Small intestine (tissue), 7 donors: ENCODE data around the gene ACTN2. TPM values are rescaled to one million over a fixed set of nuclear protein-coding genes. Genes with fewer than 3 reads are reported as not detected.

Experiments used
- DNase-seq, 2 donors: peaks; one replicate each; pipeline versions ENCODE4 v3.0.0 to v3.0.0-alpha.2; 2013
- FAIRE-seq: peaks from 2 replicates; lab custom pipeline; 2012; peaks lifted over from hg19 to GRCh38; lab: Jason Lieb, UNC
- H3K27ac ChIP-seq, 3 donors: one replicate each; pipeline ENCODE4 v1.5.1; 2013; ENCODE audit warnings: low read length in 2 of 3, mild to moderate bottlenecking in 2 of 3, control low read depth in 1 of 3, inconsistent platforms in 1 of 3, low read depth in 1 of 3, moderate library complexity in 1 of 3
- H3K27me3 ChIP-seq, 3 donors: one replicate each; pipeline ENCODE4 v1.6.1; 2013; ENCODE audit warnings: low read length in 3 of 3, inconsistent platforms in 1 of 3; ENCODE audit not compliant: control insufficient read depth in 3 of 3, insufficient read depth in 3 of 3
- H3K36me3 ChIP-seq, 3 donors: one replicate each; pipeline ENCODE4 v1.6.1; 2013; ENCODE audit warnings: low read length in 3 of 3, inconsistent platforms in 1 of 3, low read depth in 1 of 3, mild to moderate bottlenecking in 1 of 3, moderate library complexity in 1 of 3; ENCODE audit not compliant: control insufficient read depth in 3 of 3, insufficient read depth in 2 of 3
- H3K4me1 ChIP-seq, 3 donors: one replicate each; pipeline ENCODE4 v1.6.1; 2013; ENCODE audit warnings: low read length in 2 of 3, inconsistent platforms in 1 of 3, low read depth in 1 of 3, mild to moderate bottlenecking in 1 of 3, moderate library complexity in 1 of 3; ENCODE audit not compliant: control insufficient read depth in 3 of 3, insufficient read depth in 2 of 3
- H3K4me3 ChIP-seq, 3 donors: one replicate each; pipeline ENCODE4 v1.5.1; 2013; ENCODE audit warnings: low read length in 3 of 3, control low read depth in 1 of 3, inconsistent platforms in 1 of 3, low read depth in 1 of 3, mild to moderate bottlenecking in 1 of 3, moderate library complexity in 1 of 3
- H3K9me3 ChIP-seq, 2 donors: one replicate each; pipeline ENCODE4 v1.6.1; 2013; ENCODE audit warnings: low read depth in 1 of 2, low read length in 1 of 2; ENCODE audit not compliant: control insufficient read depth in 2 of 2, insufficient read depth in 1 of 2
- WGBS, 3 donors: extraction: QIAGEN DNeasy Blood & Tissue Kit; methylation state at CpG; one replicate each; pipeline ENCODE4 v1.1.7; 2013; 5-methylcytosine and 5-hydroxymethylcytosine counted together
- polyA plus RNA-seq, 4 donors: library from polyadenylated mRNA; stranded (reverse) in 3 of 4; unstranded in 1 of 4; fragments of 200-250 nt in 3 of 4; fragments of 120-200 nt in 1 of 4; gene quantifications; one replicate each; pipeline versions ENCODE4 v1.2.1 to v1.2.3, GENCODE V29; 2013
- donor health status: healthy with polysubstance abuse.
- donor health status: control.
- donor health status: control.
- donor health status: Bipolar disorder and iron deficiency.
- donor health status: healthy.

Gene ACTN2
- polyA plus RNA-seq, 4 donors: 0.19 to 12.2 (median 2.9) TPM

GRCh38 chr1:236700903-236701302 is 14.6 kb downstream of the ACTN2 start:
- no peaks in the 10 kb centered on the region for H3K36me3 ChIP-seq
- no peaks in the 10 kb centered on the region for H3K9me3 ChIP-seq
- peaks cover 0 to 4% (median 0%) of the 10 kb centered on the region in 3 donors for H3K27me3 ChIP-seq
- 60 to 80% (median 68%) methylated on average over 2 of the region's 2 CpGs for WGBS, 3 donors
- no peaks in the 10 kb centered on the region for H3K4me1 ChIP-seq
- DNase-seq (no peak), FAIRE-seq (no peak)
- H3K4me3 ChIP-seq: no peak overlapping the region
- H3K27ac ChIP-seq: no peak overlapping the region

DNA sequence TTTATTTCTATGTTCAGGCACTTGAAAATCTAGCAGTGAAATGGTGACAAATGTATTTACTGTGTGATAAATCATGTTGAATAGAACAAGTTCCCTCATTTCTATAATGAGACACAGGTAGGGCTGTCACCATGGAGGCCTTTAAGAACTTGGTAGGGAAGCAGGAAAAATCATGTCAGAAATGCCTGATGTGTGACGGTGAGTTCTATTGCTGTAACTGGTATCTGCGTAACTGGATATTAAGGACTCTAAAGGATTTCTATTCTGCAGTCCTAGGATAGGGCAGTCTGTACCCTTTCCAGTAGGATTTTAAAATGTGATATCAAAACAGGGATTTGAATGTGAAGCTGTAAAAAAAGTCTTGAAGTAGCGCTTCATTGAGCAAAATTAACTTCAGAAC is 15.5 kb downstream of the ACTN2 start:
- Histone ChIP-seq H3K9me3 (no peaks in the 10 kb centered on the region), H3K4me1 (no peaks in the 10 kb centered on the region), H3K36me3 (no peaks in the 10 kb centered on the region), H3K4me3 (no peak overlapping the region), H3K27me3 (peaks cover 0 to 4% (median 0%) of the 10 kb centered on the region in 3 donors), H3K27ac (no peak overlapping the region)
- WGBS, 3 donors: 84 to 91% (median 86%) methylated on average over 3 of the region's 3 CpGs
- FAIRE-seq: no peak
- DNase-seq: no peak

DNA sequence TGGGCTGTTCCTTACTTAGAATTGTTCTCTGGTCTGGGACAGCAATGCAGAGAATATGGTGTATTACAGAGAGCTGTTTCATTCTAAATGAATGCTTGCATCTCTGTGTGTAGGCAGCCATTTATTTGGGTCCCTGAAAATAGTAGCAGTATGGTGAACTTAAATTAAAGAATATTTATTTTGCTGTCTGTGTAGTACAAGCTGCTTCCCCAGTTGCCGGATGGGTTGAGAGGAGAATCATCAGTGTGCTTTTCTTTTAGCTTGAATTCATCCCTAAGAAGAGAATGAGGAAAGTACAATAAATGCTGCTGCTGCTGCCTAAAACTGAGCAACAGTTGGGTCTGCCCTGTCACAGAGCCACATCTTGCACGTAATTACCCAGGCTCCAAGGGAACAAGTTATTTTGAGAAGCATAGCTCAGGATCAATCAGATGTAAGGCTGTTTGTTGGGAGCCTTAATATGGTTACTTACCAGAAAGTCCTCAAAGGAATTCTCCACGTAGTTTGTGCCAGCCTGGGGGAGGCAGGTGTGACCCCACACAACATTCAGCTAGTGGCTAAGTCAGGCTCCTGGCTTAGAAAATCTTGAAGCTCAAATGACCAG is 16.6 kb downstream of the ACTN2 start:
- no peaks in the 10 kb centered on the region for H3K4me1 ChIP-seq
- no peak for FAIRE-seq
- no peak for DNase-seq
- 79 to 92% (median 83%) methylated on average over 3 of the region's 3 CpGs for WGBS, 3 donors
- H3K9me3 ChIP-seq: no peaks in the 10 kb centered on the region
- no peaks in the 10 kb centered on the region for H3K36me3 ChIP-seq
- H3K27me3 ChIP-seq: peaks cover 0 to 4% (median 0%) of the 10 kb centered on the region in 3 donors
- H3K27ac ChIP-seq: no peak overlapping the region
- H3K4me3 ChIP-seq: no peak overlapping the region

DNA sequence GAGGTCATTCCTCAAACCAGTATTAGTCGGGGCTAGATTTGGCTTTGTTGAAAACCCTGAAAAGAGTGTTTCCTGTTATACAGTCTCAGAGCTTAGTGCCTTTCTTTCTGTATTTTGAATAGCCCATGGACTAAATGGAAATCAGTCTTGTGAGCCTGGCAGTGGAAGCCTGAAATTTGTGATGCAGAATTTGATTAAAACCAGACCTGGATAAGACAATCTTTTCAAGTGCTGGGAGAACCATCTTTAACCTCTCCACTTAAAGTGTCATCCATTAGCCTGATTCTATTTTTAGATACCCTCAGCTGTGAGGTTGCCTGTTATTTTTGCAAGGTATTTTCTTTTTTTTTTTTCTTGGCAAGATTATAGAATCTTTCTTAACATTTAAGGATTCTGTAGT is 19.5 kb downstream of the ACTN2 start:
- FAIRE-seq: no peak
- Histone ChIP-seq H3K27ac (no peak overlapping the region), H3K9me3 (no peaks in the 10 kb centered on the region), H3K27me3 (no peaks in the 10 kb centered on the region), H3K4me1 (no peaks in the 10 kb centered on the region), H3K36me3 (no peaks in the 10 kb centered on the region), H3K4me3 (no peak overlapping the region)
- DNase-seq: no peak
- 51 to 94% (median 75%) methylated on average over 1 of the region's 1 CpG for WGBS, 3 donors

- no peak for DNase-seq
- H3K27ac ChIP-seq: no peak overlapping the region
- WGBS, 3 donors: 75 to 87% (median 87%) methylated on average over 1 of the region's 1 CpG
Measured at GRCh38 chr1:236706183-236706582, 19.9 kb downstream of the ACTN2 start.

GRCh38 chr1:236710328-236710892 is 24.1 kb downstream of the ACTN2 start:
- Histone ChIP-seq H3K27me3 (peaks cover 0 to 3% (median 0%) of the 10 kb centered on the region in 3 donors), H3K9me3 (no peaks in the 10 kb centered on the region), H3K36me3 (no peaks in the 10 kb centered on the region), H3K27ac (no peak overlapping the region), H3K4me1 (no peaks in the 10 kb centered on the region), H3K4me3 (no peak overlapping the region)
- FAIRE-seq: no peak
- WGBS, 3 donors: 77 to 83% (median 79%) methylated on average over 11 of the region's 11 CpGs
- DNase-seq: no peak

More at GRCh38 chr1:236706183-236706582, 19.9 kb downstream of the ACTN2 start:
- Histone ChIP-seq H3K4me1 (no peaks in the 10 kb centered on the region), H3K36me3 (no peaks in the 10 kb centered on the region), H3K27me3 (peaks cover 0 to under 1% (median 0%) of the 10 kb centered on the region in 3 donors), H3K9me3 (no peaks in the 10 kb centered on the region), H3K4me3 (no peak overlapping the region)
- no peak for FAIRE-seq

- Histone ChIP-seq H3K9me3 (no peaks in the 10 kb centered on the region), H3K27me3 (peaks cover 0 to 3% (median 0%) of the 10 kb centered on the region in 3 donors), H3K4me1 (no peaks in the 10 kb centered on the region), H3K4me3 (no peak overlapping the region), H3K36me3 (no peaks in the 10 kb centered on the region), H3K27ac (no peak overlapping the region)
- 12 to 22% (median 14%) methylated on average over 1 of the region's 1 CpG for WGBS, 3 donors
- no peak for DNase-seq
- no peak for FAIRE-seq
Measured at GRCh38 chr1:236716160-236716559, 29.9 kb downstream of the ACTN2 start.

- DNase-seq: no peak
- no peak for FAIRE-seq
- peaks cover 0 to 2% (median 0%) of the 10 kb centered on the region in 3 donors for H3K27me3 ChIP-seq
- H3K4me1 ChIP-seq: no peaks in the 10 kb centered on the region
- no peak overlapping the region for H3K4me3 ChIP-seq
- 83 to 91% (median 88%) methylated on average over 6 of the region's 6 CpGs for WGBS, 3 donors
- no peaks in the 10 kb centered on the region for H3K9me3 ChIP-seq
- no peak overlapping the region for H3K27ac ChIP-seq
- no peaks in the 10 kb centered on the region for H3K36me3 ChIP-seq
Measured at GRCh38 chr1:236717811-236718210, 31.5 kb downstream of the ACTN2 start.
